BLaER1 (cell line): ENCODE data around the gene MYCBP.
A peak's percentile ranks its signal among the peaks of the same experiment; 100 is the strongest.

ENCODE experiments used
- H3K27ac ChIP-seq: shearing (Covaris generic); formaldehyde crosslinking; 2 replicates; pipeline ENCODE4 v1.8.1; 2022
- H3K27me3 ChIP-seq: shearing (Covaris generic); formaldehyde crosslinking; 2 replicates; pipeline ENCODE4 v1.8.1; 2022
- H3K36me3 ChIP-seq: shearing (Covaris generic); formaldehyde crosslinking; 2 replicates; pipeline ENCODE4 v1.8.1; 2022
- H3K4me1 ChIP-seq: shearing (Covaris generic); formaldehyde crosslinking; 2 replicates; pipeline ENCODE4 v1.8.1; 2022
- H3K4me2 ChIP-seq: shearing (Covaris generic); formaldehyde crosslinking; 2 replicates; pipeline ENCODE4 v1.8.1; 2022
- H3K4me3 ChIP-seq: shearing (Covaris generic); formaldehyde crosslinking; 2 replicates; pipeline ENCODE4 v1.8.1; 2022
- H3K9ac ChIP-seq: shearing (Covaris generic); formaldehyde crosslinking; 2 replicates; pipeline ENCODE4 v1.8.1; 2022
- H3K9me3 ChIP-seq: shearing (Covaris generic); formaldehyde crosslinking; 2 replicates; pipeline ENCODE4 v1.8.1; 2022
- H4K20me1 ChIP-seq: shearing (Covaris generic); formaldehyde crosslinking; 2 replicates; pipeline ENCODE4 v1.8.1; 2022
- Cebpa-rat ChIP-seq: shearing (Covaris generic); IDR thresholded peaks from 2 replicates; pipeline ENCODE4 v1.8.1; 2022

MYCBP gene

GRCh38 chr1:38872401-38873026, 634 bp downstream of the MYCBP start:
- Histone ChIP-seq H3K36me3 (peaks cover 6% of the 10 kb centered on the region; the same call in 1 of the 2 replicates), H3K4me3 (peak overlapping the region; percentile 99), H3K9me3 (no peaks in the 10 kb centered on the region), H3K27me3 (no peaks in the 10 kb centered on the region), H3K4me2 (peak overlapping the region; percentile 93), H3K27ac (peak overlapping the region; percentile 57), H3K4me1 (peaks cover 32% of the 10 kb centered on the region), H4K20me1 (peaks cover 21% of the 10 kb centered on the region; the same call in 1 of the 2 replicates), H3K9ac (peak overlapping the region; percentile 89)
- TF ChIP-seq Cebpa-rat, result no peak

- TF ChIP-seq Cebpa-rat, result no peak
- Histone ChIP-seq H3K9ac (no peak overlapping the region), H3K9me3 (no peaks in the 10 kb centered on the region), H3K36me3 (peaks cover 20% of the 10 kb centered on the region), H3K4me3 (no peak overlapping the region), H4K20me1 (peaks cover 28% of the 10 kb centered on the region), H3K27me3 (no peaks in the 10 kb centered on the region), H3K4me2 (no peak overlapping the region), H3K4me1 (peaks cover 33% of the 10 kb centered on the region), H3K27ac (no peak overlapping the region)
Measured at GRCh38 chr1:38870996-38871395, 2.2 kb downstream of the MYCBP start.

GRCh38 chr1:38867208-38867607, 5.9 kb downstream of the MYCBP start:
- no peak overlapping the region for H3K4me2 ChIP-seq
- no peak overlapping the region for H3K4me3 ChIP-seq
- H3K36me3 ChIP-seq, result peaks cover 52% of the 10 kb centered on the region
- no peak overlapping the region for H3K27ac ChIP-seq
- H3K9me3 ChIP-seq, result no peaks in the 10 kb centered on the region
- no peak overlapping the region for H3K9ac ChIP-seq
- TF ChIP-seq Cebpa-rat, result no peak
- peaks cover 40% of the 10 kb centered on the region for H4K20me1 ChIP-seq
- no peaks in the 10 kb centered on the region for H3K27me3 ChIP-seq
- H3K4me1 ChIP-seq, result peaks cover 20% of the 10 kb centered on the region

- Histone ChIP-seq H3K4me2 (no peak overlapping the region), H3K27ac (no peak overlapping the region), H3K4me3 (no peak overlapping the region), H3K9ac (no peak overlapping the region), H3K4me1 (peaks cover 22% of the 10 kb centered on the region), H3K9me3 (no peaks in the 10 kb centered on the region), H4K20me1 (peaks cover 25% of the 10 kb centered on the region), H3K36me3 (peaks cover 52% of the 10 kb centered on the region), H3K27me3 (no peaks in the 10 kb centered on the region)
- no peak for TF ChIP-seq Cebpa-rat
Measured at GRCh38 chr1:38865112-38865715, 7.9 kb downstream of the MYCBP start.

- Histone ChIP-seq H3K9ac (peak overlapping the region; percentile 80), H3K4me2 (peak overlapping the region; percentile 95), H3K4me1 (peaks cover 34% of the 10 kb centered on the region), H3K27ac (peak overlapping the region; percentile 54; the same call in 1 of the 2 replicates), H4K20me1 (peaks cover 31% of the 10 kb centered on the region), H3K9me3 (no peaks in the 10 kb centered on the region), H3K4me3 (peak overlapping the region; percentile 84), H3K27me3 (no peaks in the 10 kb centered on the region), H3K36me3 (peaks cover 39% of the 10 kb centered on the region)
- no peak for TF ChIP-seq Cebpa-rat
Measured at GRCh38 chr1:38860454-38860795, 12.7 kb downstream of the MYCBP start.

GRCh38 chr1:38859561-38860453, 13.3 kb downstream of the MYCBP start, which contains the start of gene RRAGC:
TSS of gene RRAGC (minus strand) at chr1:38859772. CDS start at chr1:38859646, 126 bp downstream.
- no peak for TF ChIP-seq Cebpa-rat
- Histone ChIP-seq H3K9ac (peak within 1 kb of the TSS; percentile 80), H3K36me3 (peaks cover 40% of the 10 kb centered on the region), H4K20me1 (peaks cover 30% of the 10 kb centered on the region), H3K4me2 (peak within 1 kb of the TSS; percentile 96), H3K4me3 (peak within 1 kb of the TSS; percentile 84), H3K4me1 (peaks cover 34% of the 10 kb centered on the region), H3K27ac (peak within 1 kb of the TSS; percentile 54), H3K27me3 (no peaks in the 10 kb centered on the region), H3K9me3 (no peaks in the 10 kb centered on the region)

GRCh38 chr1:38858833-38859560, 14.2 kb downstream of the MYCBP start:
- no peaks in the 10 kb centered on the region for H3K27me3 ChIP-seq
- H3K36me3 ChIP-seq, result peaks cover 41% of the 10 kb centered on the region
- H3K4me3 ChIP-seq, result peak overlapping the region; percentile 84
- H3K9me3 ChIP-seq, result no peaks in the 10 kb centered on the region
- H3K4me2 ChIP-seq, result peak overlapping the region; percentile 96
- TF ChIP-seq Cebpa-rat, result no peak
- H4K20me1 ChIP-seq, result peaks cover 27% of the 10 kb centered on the region
- peak overlapping the region; percentile 39; the same call in 1 of the 2 replicates for H3K27ac ChIP-seq
- H3K4me1 ChIP-seq, result peaks cover 34% of the 10 kb centered on the region
- H3K9ac ChIP-seq, result peak overlapping the region; percentile 80

- no peak for TF ChIP-seq Cebpa-rat
- H3K4me2 ChIP-seq, result no peak overlapping the region
- no peaks in the 10 kb centered on the region for H3K9me3 ChIP-seq
- no peak overlapping the region for H3K27ac ChIP-seq
- H3K4me1 ChIP-seq, result peaks cover 14% of the 10 kb centered on the region
- no peak overlapping the region for H3K9ac ChIP-seq
- peaks cover 13% of the 10 kb centered on the region for H4K20me1 ChIP-seq
- peaks cover 76% of the 10 kb centered on the region for H3K36me3 ChIP-seq
- no peaks in the 10 kb centered on the region for H3K27me3 ChIP-seq
- H3K4me3 ChIP-seq, result no peak overlapping the region
Measured at GRCh38 chr1:38852780-38853179, 20.4 kb downstream of the MYCBP start.

- peaks cover 10% of the 10 kb centered on the region for H3K4me1 ChIP-seq
- peaks cover 85% of the 10 kb centered on the region for H3K36me3 ChIP-seq
- 0 out of 2 replicates have a peak, but pooled peaks cover 3% of the 10 kb centered on the region for H3K9me3 ChIP-seq
- no peaks in the 10 kb centered on the region for H3K27me3 ChIP-seq
- TF ChIP-seq Cebpa-rat, result no peak
- H3K9ac ChIP-seq, result no peak overlapping the region
- peak overlapping the region; percentile 13; the same call in 1 of the 2 replicates for H3K4me2 ChIP-seq
- H4K20me1 ChIP-seq, result no peaks in the 10 kb centered on the region
- H3K27ac ChIP-seq, result no peak overlapping the region
- H3K4me3 ChIP-seq, result no peak overlapping the region
Measured at GRCh38 chr1:38848071-38848470, 25.1 kb downstream of the MYCBP start.
